GM23248 (cell line): ENCODE measurements around the gene TMEM45B.

Source experiments
- EZH2 ChIP-seq: fragments of 200-600 bp; sonication (generic); IDR thresholded peaks from 2 replicates; pipeline ENCODE4 v1.6.1; 2018; ENCODE audit warnings: antibody characterized with exemption, mild to moderate bottlenecking; ENCODE audit not compliant: insufficient read depth, poor library complexity, severe bottlenecking
- EZH2phosphoT487 ChIP-seq: fragments of 200-600 bp; sonication (generic); IDR thresholded peaks from 2 replicates; pipeline ENCODE4 v1.6.1; 2018; ENCODE audit warnings: antibody characterized with exemption, moderate library complexity, mild to moderate bottlenecking, low read depth; ENCODE audit not compliant: insufficient read depth

GRCh38 chr11:129885381-129885780, 69.7 kb downstream of the TMEM45B start:
- TF ChIP-seq EZH2phosphoT487 (no peak), EZH2 (no peak)
